ENCODE measurements around the gene TM4SF20. TPM values are rescaled to one million over a fixed set of nuclear protein-coding genes. Genes with fewer than 3 reads are reported as not detected.

TM4SF20 gene
- total RNA-seq, 1 experiment from 2014 or later = not detected

DNA sequence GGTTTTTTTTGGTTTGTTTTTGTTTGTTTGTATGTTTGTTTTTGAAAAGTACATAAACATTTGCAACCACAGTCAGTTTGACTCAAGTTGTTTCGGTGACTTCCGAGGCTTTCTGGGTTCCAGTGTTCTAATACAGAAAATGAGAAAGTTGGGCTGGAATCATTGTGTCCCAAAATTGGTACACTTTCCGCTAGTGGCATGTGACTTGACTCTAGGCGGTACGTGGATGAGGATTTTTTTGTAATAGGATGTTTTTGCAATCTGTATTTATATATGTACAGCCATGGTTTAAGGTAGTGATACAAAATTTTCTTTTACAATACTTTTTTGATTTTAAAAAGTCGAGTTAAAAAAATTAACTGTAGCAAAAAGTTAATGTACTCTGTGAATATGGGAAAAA is 52.3 kb downstream of the TM4SF20 start:
- peaks cover 67% of the 10 kb centered on the region for H3K79me2 ChIP-seq (ENCODE audit: low read depth)
- peak overlapping the region; percentile 81 for H3K4me2 ChIP-seq
- H3K27ac ChIP-seq = no peak overlapping the region; the same call in 1 of the 2 replicates
- peaks cover 25% of the 10 kb centered on the region for H3K4me1 ChIP-seq (replicated peaks; ENCODE audit: insufficient read depth)
- H3K9me2 ChIP-seq (ENCODE audit: insufficient read depth) = no peaks in the 10 kb centered on the region
- no peaks in the 10 kb centered on the region; the same call in 1 of the 2 replicates for H4K20me1 ChIP-seq (ENCODE audit: insufficient read depth)
- H2AFZ ChIP-seq = no peak overlapping the region
- intact Hi-C loops (cut with micrococcal nuclease; ENCODE audit: unreplicated experiment) = loop anchor here (5.0 kb wide), 2 partner anchors 89 to 194 kb away; no protein-coding TSS in a partner anchor
- POLR2A ChIA-PET (ENCODE audit: unreplicated experiment) = no interaction called here
- no TSS peak for BruUV-seq (replicated peaks)
- no peak for TF ChIP-seq EZH2 (IDR thresholded peaks at IDR 0.05; ENCODE audit: low read depth)
- TF ChIP-seq, protein P1, sequence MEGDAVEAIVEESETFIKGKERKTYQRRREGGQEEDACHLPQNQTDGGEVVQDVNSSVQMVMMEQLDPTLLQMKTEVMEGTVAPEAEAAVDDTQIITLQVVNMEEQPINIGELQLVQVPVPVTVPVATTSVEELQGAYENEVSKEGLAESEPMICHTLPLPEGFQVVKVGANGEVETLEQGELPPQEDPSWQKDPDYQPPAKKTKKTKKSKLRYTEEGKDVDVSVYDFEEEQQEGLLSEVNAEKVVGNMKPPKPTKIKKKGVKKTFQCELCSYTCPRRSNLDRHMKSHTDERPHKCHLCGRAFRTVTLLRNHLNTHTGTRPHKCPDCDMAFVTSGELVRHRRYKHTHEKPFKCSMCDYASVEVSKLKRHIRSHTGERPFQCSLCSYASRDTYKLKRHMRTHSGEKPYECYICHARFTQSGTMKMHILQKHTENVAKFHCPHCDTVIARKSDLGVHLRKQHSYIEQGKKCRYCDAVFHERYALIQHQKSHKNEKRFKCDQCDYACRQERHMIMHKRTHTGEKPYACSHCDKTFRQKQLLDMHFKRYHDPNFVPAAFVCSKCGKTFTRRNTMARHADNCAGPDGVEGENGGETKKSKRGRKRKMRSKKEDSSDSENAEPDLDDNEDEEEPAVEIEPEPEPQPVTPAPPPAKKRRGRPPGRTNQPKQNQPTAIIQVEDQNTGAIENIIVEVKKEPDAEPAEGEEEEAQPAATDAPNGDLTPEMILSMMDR (conservative IDR thresholded peaks at IDR 0.05) = no peak
- H3F3A ChIP-seq (ENCODE audit: insufficient read depth, low read depth) = 0 out of 2 replicates have a peak, but pooled peaks cover 6% of the 10 kb centered on the region
- no peaks in the 10 kb centered on the region for H3K27me3 ChIP-seq (ENCODE audit: insufficient read depth, low read depth)
- DNase-seq = no peak
- CTCF ChIA-PET = no interaction called here
- peaks cover 19% of the 10 kb centered on the region; the same call in 1 of the 2 replicates for H3K36me3 ChIP-seq (ENCODE audit: low read depth)
- H3K9me3 ChIP-seq (ENCODE audit: insufficient read depth, low read depth) = no peaks in the 10 kb centered on the region
- peak overlapping the region; percentile 98 for H3K4me3 ChIP-seq

DNA sequence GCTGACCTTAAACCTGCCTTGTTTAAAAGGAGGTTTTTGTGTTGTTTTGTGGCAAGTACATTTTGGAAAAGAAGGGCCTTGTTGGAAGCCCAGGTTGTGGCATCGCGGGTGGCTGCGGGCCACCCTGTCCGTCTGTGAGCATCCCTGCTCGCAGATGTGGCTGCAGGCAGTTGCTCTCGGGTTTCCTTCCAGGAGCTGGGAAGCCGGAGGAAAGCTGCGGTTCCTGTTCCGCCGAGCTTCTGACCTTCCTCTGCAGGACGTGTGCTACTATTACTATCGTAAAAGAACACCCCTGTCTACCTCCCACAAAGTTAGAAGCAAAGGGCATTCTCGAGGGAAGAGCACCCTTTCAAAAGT is 53.3 kb downstream of the TM4SF20 start:
- Histone ChIP-seq H3K79me2 (ENCODE audit: low read depth) (peaks cover 62% of the 10 kb centered on the region), H3K36me3 (ENCODE audit: low read depth) (peaks cover 12% of the 10 kb centered on the region; the same call in 1 of the 2 replicates), H3K9me2 (ENCODE audit: insufficient read depth) (no peaks in the 10 kb centered on the region), H3K4me2 (peak overlapping the region; percentile 81), H3F3A (ENCODE audit: insufficient read depth, low read depth) (0 out of 2 replicates have a peak, but pooled peaks cover 6% of the 10 kb centered on the region), H3K4me1 (replicated peaks; ENCODE audit: insufficient read depth) (peaks cover 25% of the 10 kb centered on the region), H2AFZ (peak overlapping the region; percentile 94), H3K27me3 (ENCODE audit: insufficient read depth, low read depth) (no peaks in the 10 kb centered on the region), H4K20me1 (ENCODE audit: insufficient read depth) (no peaks in the 10 kb centered on the region; the same call in 1 of the 2 replicates), H3K27ac (peak overlapping the region; percentile 83), H3K9me3 (ENCODE audit: insufficient read depth, low read depth) (no peaks in the 10 kb centered on the region), H3K4me3 (peak overlapping the region; percentile 98)
- peak; percentile 39 to 49 for DNase-seq
- no peak for TF ChIP-seq EZH2 (IDR thresholded peaks at IDR 0.05; ENCODE audit: low read depth)
- TF ChIP-seq, protein P1 (conservative IDR thresholded peaks at IDR 0.05) = no peak
- BruUV-seq (replicated peaks) = TSS peak; percentile 47
- intact Hi-C loops (cut with micrococcal nuclease; ENCODE audit: unreplicated experiment) = loop anchor here (5.0 kb wide), 2 partner anchors 89 to 194 kb away; no protein-coding TSS in a partner anchor
- ChIA-PET CTCF (interaction anchor here (0.6 kb wide), 1 partner anchor 490 kb away, joined by 8 read pairs; no protein-coding TSS in a partner anchor), POLR2A (ENCODE audit: unreplicated experiment) (interaction anchor here (0.6 kb wide), 1 partner anchor 181 kb away, joined by 3 read pairs; no protein-coding TSS in a partner anchor)

DNA sequence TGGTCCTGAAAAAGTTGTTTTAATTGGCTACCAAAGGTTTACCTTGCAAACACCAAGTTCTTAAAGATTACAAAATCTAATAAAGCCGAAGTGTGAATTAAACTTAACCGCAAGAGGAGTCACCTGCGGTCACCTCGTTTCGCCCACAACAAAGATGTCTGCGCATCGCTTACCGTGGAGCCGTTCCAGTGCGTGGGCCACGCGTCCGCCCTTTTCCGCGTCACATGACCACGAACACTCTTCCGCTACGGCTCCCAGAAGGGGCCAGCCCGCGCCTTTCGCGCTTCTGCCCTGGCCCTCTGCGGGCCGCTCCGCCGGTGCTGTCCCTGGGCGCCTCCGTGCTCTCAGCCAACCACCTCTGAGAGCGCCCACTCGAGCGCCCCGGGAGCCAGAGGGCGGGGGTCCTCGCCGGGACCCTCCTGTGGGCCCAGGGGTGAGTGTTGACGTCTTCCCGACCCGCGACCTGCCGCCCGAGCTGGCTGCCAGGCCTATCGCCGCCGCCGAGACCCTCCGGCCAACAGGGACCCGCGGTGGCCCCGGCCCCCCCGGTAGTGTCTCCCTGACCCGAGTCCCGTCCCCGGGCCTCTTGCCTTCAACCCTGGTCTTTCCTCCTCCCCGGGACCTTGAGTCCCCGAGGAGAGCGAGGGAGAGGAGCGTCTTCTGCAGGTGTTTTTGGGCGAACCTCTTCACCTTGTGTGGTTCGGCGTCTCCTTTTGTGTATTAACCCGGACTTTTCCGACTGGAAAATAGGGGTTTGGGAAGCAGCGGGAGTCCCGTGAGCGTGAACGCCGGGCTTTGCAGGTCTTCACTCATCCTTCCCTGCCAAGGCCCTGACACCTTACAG is 53.9 kb downstream of the TM4SF20 start, which contains the start of gene MFF:
MFF (plus strand) TSS at position 257 of the 844 bp plus-strand sequence. CDS start 5,415 bp downstream, outside the sequence.
- Histone ChIP-seq H3K9me3 (ENCODE audit: insufficient read depth, low read depth) (no peaks in the 10 kb centered on the region), H3F3A (ENCODE audit: insufficient read depth, low read depth) (0 out of 2 replicates have a peak, but pooled peaks cover 6% of the 10 kb centered on the region), H3K4me3 (peak within 1 kb of the TSS; percentile 98), H3K9me2 (ENCODE audit: insufficient read depth) (no peaks in the 10 kb centered on the region), H2AFZ (peak within 1 kb of the TSS; percentile 94), H3K4me2 (peak within 1 kb of the TSS; percentile 81), H4K20me1 (ENCODE audit: insufficient read depth) (no peaks in the 10 kb centered on the region; the same call in 1 of the 2 replicates), H3K27me3 (ENCODE audit: insufficient read depth, low read depth) (no peaks in the 10 kb centered on the region), H3K27ac (peak within 1 kb of the TSS; percentile 83), H3K4me1 (replicated peaks; ENCODE audit: insufficient read depth) (peaks cover 25% of the 10 kb centered on the region), H3K36me3 (ENCODE audit: low read depth) (peaks cover 12% of the 10 kb centered on the region; the same call in 1 of the 2 replicates), H3K79me2 (ENCODE audit: low read depth) (peaks cover 56% of the 10 kb centered on the region)
- peak; percentile 80 to 86 for DNase-seq
- ChIA-PET POLR2A (ENCODE audit: unreplicated experiment) (interaction anchor here (0.7 kb wide), 1 partner anchor 1321 kb away, joined by 6 read pairs; no protein-coding TSS in a partner anchor), CTCF (interaction anchor here (0.5 to 0.6 kb wide), 2 partner anchors 490 to 841 kb away, joined by 8 to 9 read pairs; no protein-coding TSS in a partner anchor)
- intact Hi-C loops (cut with micrococcal nuclease; ENCODE audit: unreplicated experiment) = loop anchor here (1.0 to 5.0 kb wide), 3 partner anchors 14 to 193 kb away; no protein-coding TSS in a partner anchor
- BruUV-seq (replicated peaks) = no TSS peak
- TF ChIP-seq, protein P1 (conservative IDR thresholded peaks at IDR 0.05) = peak; percentile 43; the same call in 1 of the 2 replicates
- TF ChIP-seq EZH2 (IDR thresholded peaks at IDR 0.05; ENCODE audit: low read depth) = no peak

Data from PC-9 (cell line).